BLaER1 (cell line): ENCODE results near the gene THOP1.

Experiments used
- H3K27ac ChIP-seq: shearing (Covaris generic); formaldehyde crosslinking; 2 replicates; pipeline ENCODE4 v1.8.1; 2022
- H3K27me3 ChIP-seq: shearing (Covaris generic); formaldehyde crosslinking; 2 replicates; pipeline ENCODE4 v1.8.1; 2022
- H3K36me3 ChIP-seq: shearing (Covaris generic); formaldehyde crosslinking; 2 replicates; pipeline ENCODE4 v1.8.1; 2022
- H3K4me1 ChIP-seq: shearing (Covaris generic); formaldehyde crosslinking; 2 replicates; pipeline ENCODE4 v1.8.1; 2022
- H3K4me2 ChIP-seq: shearing (Covaris generic); formaldehyde crosslinking; 2 replicates; pipeline ENCODE4 v1.8.1; 2022
- H3K4me3 ChIP-seq: shearing (Covaris generic); formaldehyde crosslinking; 2 replicates; pipeline ENCODE4 v1.8.1; 2022
- H3K9ac ChIP-seq: shearing (Covaris generic); formaldehyde crosslinking; 2 replicates; pipeline ENCODE4 v1.8.1; 2022
- H3K9me3 ChIP-seq: shearing (Covaris generic); formaldehyde crosslinking; 2 replicates; pipeline ENCODE4 v1.8.1; 2022
- H4K20me1 ChIP-seq: shearing (Covaris generic); formaldehyde crosslinking; 2 replicates; pipeline ENCODE4 v1.8.1; 2022
- Cebpa-rat ChIP-seq: shearing (Covaris generic); IDR thresholded peaks from 2 replicates; pipeline ENCODE4 v1.8.1; 2022

THOP1 gene

DNA sequence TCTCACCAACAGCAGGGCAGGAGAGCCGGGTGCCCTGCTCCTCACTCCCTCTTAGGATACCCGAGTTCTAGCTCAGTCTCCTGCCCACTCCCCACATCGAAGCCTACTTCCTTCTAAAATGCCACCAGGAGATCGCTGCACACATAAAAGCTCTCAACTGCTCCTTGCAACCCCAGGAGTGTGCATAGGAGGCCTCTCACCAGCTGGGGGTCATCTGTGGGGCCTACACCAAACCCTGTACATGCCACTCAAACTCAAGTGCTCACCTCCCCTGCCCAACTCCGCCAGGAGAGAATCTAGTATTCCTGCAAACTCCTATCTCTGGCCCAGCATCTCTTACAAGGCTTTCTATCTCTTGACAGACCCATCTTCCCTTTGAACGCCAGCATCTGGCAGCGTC is 5.0 kb upstream of the THOP1 start:
- Histone ChIP-seq H3K27ac (peak overlapping the region; percentile 19; the same call in 1 of the 2 replicates), H3K4me3 (no peak overlapping the region; the same call in 1 of the 2 replicates), H3K27me3 (no peaks in the 10 kb centered on the region), H3K4me2 (peak overlapping the region; percentile 97), H3K9ac (peak overlapping the region; percentile 57; the same call in 1 of the 2 replicates), H3K36me3 (peaks cover 55% of the 10 kb centered on the region), H3K9me3 (no peaks in the 10 kb centered on the region), H4K20me1 (peaks cover 75% of the 10 kb centered on the region), H3K4me1 (peaks cover 77% of the 10 kb centered on the region)
- no peak for TF ChIP-seq Cebpa-rat

DNA sequence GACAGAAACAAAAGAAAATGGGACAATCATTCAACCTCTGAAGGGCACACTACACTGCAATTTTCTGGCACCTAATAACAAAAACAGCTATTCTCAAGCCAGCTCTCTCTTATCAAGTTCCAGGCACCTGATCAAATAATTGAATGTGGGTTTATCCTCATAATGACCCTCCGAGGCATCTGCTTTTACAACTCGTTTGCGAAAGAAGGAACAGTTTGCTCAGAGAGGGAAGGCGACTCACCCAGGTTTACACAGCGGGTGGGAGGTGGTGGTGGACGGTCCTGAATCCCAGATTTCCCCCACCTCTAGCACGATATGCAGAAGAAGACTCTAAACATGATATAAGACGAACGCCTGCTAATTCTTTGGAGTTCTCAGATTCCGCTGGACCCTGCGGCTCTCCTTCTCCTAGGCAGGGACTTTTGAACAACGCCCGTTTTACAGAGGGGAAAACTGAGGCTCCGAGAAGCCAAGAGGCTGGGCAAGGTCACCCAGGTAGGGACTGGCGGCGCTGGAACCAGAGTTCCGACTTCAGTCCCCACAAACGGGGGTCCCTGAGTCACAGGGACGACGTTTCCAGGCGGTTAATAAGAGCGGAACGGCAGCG is 2.9 kb upstream of the THOP1 start:
- H3K4me3 ChIP-seq, result peak overlapping the region; percentile 96
- H3K4me1 ChIP-seq, result peaks cover 74% of the 10 kb centered on the region
- peak overlapping the region; percentile 99 for H3K9ac ChIP-seq
- no peaks in the 10 kb centered on the region for H3K9me3 ChIP-seq
- TF ChIP-seq Cebpa-rat, result no peak
- H3K27ac ChIP-seq, result peak overlapping the region; percentile 98
- peaks cover 67% of the 10 kb centered on the region for H4K20me1 ChIP-seq
- H3K27me3 ChIP-seq, result no peaks in the 10 kb centered on the region
- peaks cover 49% of the 10 kb centered on the region for H3K36me3 ChIP-seq
- H3K4me2 ChIP-seq, result peak overlapping the region; percentile 97

DNA sequence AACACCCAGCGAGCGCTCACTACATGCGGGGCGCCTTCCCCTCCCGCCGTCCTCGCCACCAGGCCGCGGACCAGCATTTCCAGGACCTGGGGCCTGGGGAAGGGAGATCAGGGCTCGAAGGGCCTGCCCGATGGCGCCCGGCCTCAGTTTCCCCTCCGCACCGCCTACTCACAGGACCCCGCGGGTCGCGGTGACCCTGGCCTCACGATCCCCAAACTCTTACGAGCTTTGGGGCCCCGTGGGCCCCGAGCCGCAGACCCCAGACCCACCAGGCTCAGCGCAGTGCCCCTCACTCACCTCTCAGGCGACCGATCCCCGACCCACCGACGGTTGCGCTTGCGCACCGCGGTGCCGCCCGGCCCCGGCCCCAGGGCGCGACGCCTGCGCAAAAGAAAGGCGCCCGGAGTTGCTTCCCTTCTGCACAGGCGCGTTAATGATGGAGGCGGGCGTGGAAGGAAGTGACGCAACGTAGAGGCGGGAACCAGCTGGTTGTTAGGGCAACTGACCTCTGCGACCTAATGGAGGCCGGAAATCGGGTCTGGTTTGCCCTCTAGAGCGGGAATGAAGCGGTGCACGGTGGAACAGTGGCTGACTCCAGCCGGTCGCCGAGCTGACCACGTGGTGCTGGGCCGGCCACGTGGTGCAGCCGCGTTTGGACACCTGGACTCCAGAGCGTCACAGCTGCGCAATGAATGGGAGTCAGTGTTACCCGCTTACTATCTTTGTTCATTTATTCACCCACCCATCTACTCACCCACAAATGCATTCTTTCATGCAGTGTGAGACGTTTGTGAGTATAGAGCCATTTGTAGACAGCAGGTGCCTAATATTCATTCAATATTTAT is 2.1 kb upstream of the THOP1 start, which contains the start of gene SGTA:
Gene SGTA (minus strand): TSS at position 338 of the 845 bp plus-strand sequence. CDS start 14,205 bp downstream, outside the sequence.
- peak within 1 kb of the TSS; percentile 98 for H3K27ac ChIP-seq
- TF ChIP-seq Cebpa-rat, result peak; percentile 67; the same call in 1 of the 2 replicates

DNA sequence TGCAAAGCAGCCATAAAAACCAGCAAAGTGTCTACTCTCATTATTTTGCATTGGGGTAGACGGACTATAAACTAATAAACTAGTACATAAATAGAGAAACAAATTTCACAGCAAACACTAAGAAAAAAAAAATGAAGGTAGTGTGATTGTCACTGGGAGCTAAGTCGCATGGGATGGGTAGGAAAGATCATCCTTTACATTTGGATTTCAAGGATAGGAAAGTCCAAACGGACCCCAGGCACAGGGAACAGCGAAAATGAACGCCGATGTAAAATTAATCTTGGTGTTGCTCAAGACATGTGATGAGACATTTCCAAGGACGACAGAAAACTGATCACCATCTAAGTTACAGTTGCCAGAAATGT is 1.5 kb upstream of the THOP1 start:
- Histone ChIP-seq H3K36me3 (peaks cover 49% of the 10 kb centered on the region), H3K27ac (peak overlapping the region; percentile 98), H3K9me3 (no peaks in the 10 kb centered on the region), H3K9ac (0 out of 2 replicates have a peak overlapping the region, but pooled peaks have one; percentile 15), H4K20me1 (peaks cover 67% of the 10 kb centered on the region), H3K4me3 (peak overlapping the region; percentile 96), H3K4me2 (peak overlapping the region; percentile 90), H3K27me3 (no peaks in the 10 kb centered on the region), H3K4me1 (peaks cover 83% of the 10 kb centered on the region)
- no peak for TF ChIP-seq Cebpa-rat

More for the DNA sequence above, 2.1 kb upstream of the THOP1 start, which contains the start of gene SGTA:
- peaks cover 49% of the 10 kb centered on the region for H3K36me3 ChIP-seq
- peak within 1 kb of the TSS; percentile 99 for H3K9ac ChIP-seq
- H3K27me3 ChIP-seq, result no peaks in the 10 kb centered on the region
- peaks cover 67% of the 10 kb centered on the region for H4K20me1 ChIP-seq
- peaks cover 82% of the 10 kb centered on the region for H3K4me1 ChIP-seq
- H3K9me3 ChIP-seq, result no peaks in the 10 kb centered on the region
- peak within 1 kb of the TSS; percentile 96 for H3K4me3 ChIP-seq
- peak within 1 kb of the TSS; percentile 97 for H3K4me2 ChIP-seq

DNA sequence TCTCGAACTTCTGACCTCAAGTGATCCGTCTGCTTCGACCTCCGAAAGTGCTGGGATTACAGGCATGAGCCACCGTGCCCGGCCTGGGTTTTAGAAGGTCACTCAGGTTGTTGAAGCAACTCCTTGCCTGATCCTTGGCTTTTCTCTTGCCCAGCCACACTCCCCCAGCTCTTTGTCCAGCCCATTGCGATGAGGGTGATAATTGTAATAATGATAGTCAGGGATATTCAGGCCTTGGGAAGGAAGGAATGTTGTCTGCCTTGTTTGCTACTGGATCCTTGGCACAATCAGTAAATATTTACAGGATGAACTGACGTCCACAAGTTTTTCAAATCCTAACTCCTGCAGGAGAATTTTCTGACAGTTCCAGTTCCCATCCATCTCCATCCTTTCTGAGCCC is 1.8 kb downstream of the THOP1 start:
- Histone ChIP-seq H3K4me1 (peaks cover 70% of the 10 kb centered on the region), H3K4me3 (no peak overlapping the region), H3K27ac (no peak overlapping the region), H3K4me2 (peak overlapping the region; percentile 99), H3K9me3 (no peaks in the 10 kb centered on the region), H3K9ac (peak overlapping the region; percentile 13; the same call in 1 of the 2 replicates), H3K27me3 (no peaks in the 10 kb centered on the region), H4K20me1 (peaks cover 64% of the 10 kb centered on the region), H3K36me3 (peaks cover 54% of the 10 kb centered on the region)
- TF ChIP-seq Cebpa-rat, result no peak

DNA sequence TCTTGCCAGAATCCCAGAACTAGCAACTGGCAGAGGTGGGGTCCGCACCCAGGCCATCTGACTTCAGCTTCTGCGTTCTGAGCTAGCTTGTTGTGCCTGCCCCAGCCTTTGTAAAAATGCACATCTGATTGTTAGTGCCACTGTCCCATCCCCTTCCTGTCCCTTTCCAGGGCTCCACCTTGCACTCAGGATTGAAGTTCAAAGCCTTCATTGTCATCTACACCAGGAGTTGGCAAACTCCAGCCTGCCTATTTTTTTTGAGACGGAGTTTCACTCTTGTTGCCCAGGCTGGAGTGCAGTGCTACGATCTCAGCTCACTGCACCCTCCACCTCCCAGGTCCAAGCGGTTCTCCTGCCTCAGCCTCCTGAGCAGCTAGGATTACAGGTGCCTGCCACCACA is 2.9 kb downstream of the THOP1 start:
- Histone ChIP-seq H3K9ac (peak overlapping the region; percentile 30; the same call in 1 of the 2 replicates), H3K4me2 (no peak overlapping the region), H3K4me1 (peaks cover 74% of the 10 kb centered on the region), H3K27me3 (no peaks in the 10 kb centered on the region), H4K20me1 (peaks cover 62% of the 10 kb centered on the region), H3K27ac (no peak overlapping the region), H3K9me3 (no peaks in the 10 kb centered on the region), H3K36me3 (peaks cover 63% of the 10 kb centered on the region), H3K4me3 (no peak overlapping the region)
- TF ChIP-seq Cebpa-rat, result no peak

DNA sequence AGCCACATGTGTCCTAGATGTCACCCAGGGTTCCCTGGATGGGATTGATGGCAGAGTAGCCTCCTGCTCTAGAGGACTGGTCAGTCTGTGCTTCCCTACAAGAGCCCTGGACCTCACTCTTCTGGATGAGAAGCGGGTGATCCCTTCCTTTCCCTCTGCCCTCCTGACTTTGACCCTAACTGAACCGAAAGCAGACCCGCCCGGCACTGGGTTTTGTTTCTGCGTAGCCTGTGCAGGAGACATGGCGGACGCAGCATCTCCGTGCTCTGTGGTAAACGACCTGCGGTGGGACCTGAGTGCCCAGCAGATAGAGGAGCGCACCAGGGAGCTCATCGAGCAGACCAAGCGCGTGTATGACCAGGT is 4.9 kb downstream of the THOP1 start:
- Histone ChIP-seq H3K4me1 (peaks cover 69% of the 10 kb centered on the region), H3K9me3 (no peaks in the 10 kb centered on the region), H4K20me1 (peaks cover 70% of the 10 kb centered on the region), H3K36me3 (peaks cover 83% of the 10 kb centered on the region), H3K4me3 (no peak overlapping the region), H3K9ac (no peak overlapping the region), H3K4me2 (no peak overlapping the region), H3K27me3 (no peaks in the 10 kb centered on the region), H3K27ac (no peak overlapping the region)
- no peak for TF ChIP-seq Cebpa-rat

DNA sequence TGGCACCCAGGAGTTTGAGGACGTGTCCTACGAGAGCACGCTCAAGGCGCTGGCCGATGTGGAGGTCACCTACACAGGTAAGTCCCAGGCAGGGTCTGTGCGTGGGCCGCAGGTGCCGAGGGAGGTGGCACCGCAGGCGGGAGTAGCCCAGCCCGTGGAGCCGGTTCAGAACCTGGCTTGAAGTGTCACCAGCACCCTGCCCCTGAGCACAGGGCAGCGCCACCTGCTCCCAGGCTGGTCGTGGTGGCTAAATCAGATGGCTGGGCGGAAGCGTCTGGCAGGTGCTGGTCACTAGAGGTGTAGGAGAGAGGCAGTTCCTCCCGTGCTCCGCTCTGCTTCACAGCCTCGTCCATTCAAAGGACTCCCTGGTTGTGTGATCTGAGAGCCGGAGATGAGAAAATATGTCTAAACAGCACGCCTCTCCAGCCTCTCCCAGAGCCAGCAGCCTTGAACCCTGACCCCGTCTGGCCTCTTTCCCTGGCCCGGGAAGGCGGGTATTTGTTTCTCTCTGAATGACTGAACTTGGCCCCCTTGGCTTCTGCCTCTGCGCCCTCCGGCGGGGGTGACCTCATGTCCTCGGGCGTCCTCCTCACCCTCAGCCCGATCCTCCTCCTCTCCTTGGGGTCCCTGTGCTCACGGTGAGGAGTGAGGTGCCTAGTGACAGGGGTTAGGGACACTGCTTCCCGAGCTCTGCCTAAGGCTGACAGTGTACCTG is 5.4 kb downstream of the THOP1 start:
- H3K36me3 ChIP-seq, result peaks cover 88% of the 10 kb centered on the region
- no peak overlapping the region for H3K4me2 ChIP-seq
- H3K4me1 ChIP-seq, result peaks cover 69% of the 10 kb centered on the region

DNA sequence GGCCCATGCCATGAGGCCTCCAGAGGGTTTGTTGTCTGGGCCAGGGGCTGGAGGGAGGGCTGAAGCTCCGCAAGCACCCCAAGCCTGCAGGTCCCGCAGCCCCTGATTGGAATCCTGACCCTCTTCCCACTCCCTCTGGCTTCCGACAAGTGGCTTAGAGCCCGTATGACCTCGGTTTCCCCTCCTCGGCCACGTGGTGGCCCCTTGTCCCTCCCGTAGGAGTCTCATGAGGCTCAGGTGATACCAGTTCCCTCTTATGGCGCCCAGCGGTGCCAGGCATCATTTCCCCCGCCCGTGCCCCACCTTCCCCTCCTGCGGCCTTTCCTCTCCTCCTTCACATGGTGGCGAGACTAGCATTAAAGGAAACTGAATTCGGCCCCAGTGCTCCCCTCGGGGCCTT is 6.1 kb downstream of the THOP1 start:
- Histone ChIP-seq H3K9ac (peak overlapping the region; percentile 38), H3K4me1 (peaks cover 63% of the 10 kb centered on the region), H3K27ac (peak overlapping the region; percentile 35), H3K4me3 (no peak overlapping the region), H4K20me1 (peaks cover 67% of the 10 kb centered on the region), H3K9me3 (no peaks in the 10 kb centered on the region), H3K36me3 (peaks cover 95% of the 10 kb centered on the region), H3K4me2 (no peak overlapping the region), H3K27me3 (no peaks in the 10 kb centered on the region)
- no peak for TF ChIP-seq Cebpa-rat

More for the DNA sequence above, 5.4 kb downstream of the THOP1 start:
- H3K27me3 ChIP-seq, result no peaks in the 10 kb centered on the region
- no peak overlapping the region for H3K4me3 ChIP-seq
- peaks cover 70% of the 10 kb centered on the region for H4K20me1 ChIP-seq
- H3K27ac ChIP-seq, result 0 out of 2 replicates have a peak overlapping the region, but pooled peaks have one; percentile 35
- TF ChIP-seq Cebpa-rat, result no peak
- H3K9ac ChIP-seq, result 0 out of 2 replicates have a peak overlapping the region, but pooled peaks have one; percentile 38
- H3K9me3 ChIP-seq, result no peaks in the 10 kb centered on the region
